Spinal cord (tissue), 10 donors: ENCODE data around the gene PTCD1. TPM values are rescaled to one million over a fixed set of nuclear protein-coding genes. Genes with fewer than 3 reads are reported as not detected.
"Not testable (repeated sequence)": the region's sequence is repeated elsewhere in the genome, so short reads cannot be mapped to it uniquely, and the experiment has no call there.

ENCODE experiments used
- DNase-seq, 6 donors: peaks; one replicate each; pipeline versions ENCODE4 v3.0.0 to v3.0.0-alpha.2; 2013 to 2015; ENCODE audit warnings: low spot score in 6 of 6, low read depth in 4 of 6
- H3K27ac ChIP-seq: one replicate; pipeline ENCODE4 v1.5.1; 2013; ENCODE audit warnings: low read depth, low read length, control low read depth
- H3K27me3 ChIP-seq: one replicate; pipeline ENCODE4 v1.6.1; 2013; ENCODE audit warnings: low read length; ENCODE audit not compliant: control insufficient read depth, insufficient read depth
- H3K36me3 ChIP-seq: one replicate; pipeline ENCODE4 v1.6.1; 2013; ENCODE audit warnings: low read length; ENCODE audit not compliant: control insufficient read depth, insufficient read depth
- H3K4me1 ChIP-seq: one replicate; pipeline ENCODE4 v1.6.1; 2013; ENCODE audit warnings: low read length; ENCODE audit not compliant: control insufficient read depth, insufficient read depth
- H3K4me3 ChIP-seq: one replicate; pipeline ENCODE4 v1.5.1; 2013; ENCODE audit warnings: low read depth, low read length, control low read depth
- H3K9me3 ChIP-seq: one replicate; pipeline ENCODE4 v1.6.1; 2013; ENCODE audit warnings: low read length; ENCODE audit not compliant: control insufficient read depth, insufficient read depth
- WGBS: methylation state at CpG from one replicate; pipeline ENCODE4 v1.1.5; 2013; ENCODE audit warnings: missing lambda C conversion rate; ENCODE audit not compliant: insufficient coverage; 5-methylcytosine and 5-hydroxymethylcytosine counted together
- polyA plus RNA-seq, 2 donors: library from polyadenylated mRNA; unstranded; fragments of 120-200 nt; gene quantifications; one replicate each; pipeline ENCODE4 v1.2.1, GENCODE V29; 2013; ENCODE audit not compliant: insufficient read length in 2 of 2
- total RNA-seq, 2 donors: library from RNA; depleted of rRNA in 1 of 2; stranded (reverse); fragments of 120-200 nt in 1 of 2; fragments of >200 nt in 1 of 2; gene quantifications; one replicate each; pipeline versions ENCODE4 v1.2.3 to v1.2.4, GENCODE V29; 2013 to 2014
- donor health status: healthy.

PTCD1 gene
- total and polyA plus RNA-seq, 4 donors, result 5.3 to 6.9 (median 6.1) TPM

- no peak for DNase-seq
- Histone ChIP-seq H3K27ac (no peak overlapping the region), H3K27me3 (no peaks in the 10 kb centered on the region), H3K4me3 (no peak overlapping the region), H3K36me3 (peaks cover 99% of the 10 kb centered on the region), H3K4me1 (peaks cover 14% of the 10 kb centered on the region), H3K9me3 (no peaks in the 10 kb centered on the region)
- whole genome bisulfite sequencing, result 75% methylated on average over 8 of the region's 8 CpGs
Measured at GRCh38 chr7:99451936-99452335, 13.3 kb upstream of the PTCD1 start.

- no peak for DNase-seq
- H3K36me3 ChIP-seq, result peaks cover 96% of the 10 kb centered on the region
- no peaks in the 10 kb centered on the region for H3K4me1 ChIP-seq
- no peaks in the 10 kb centered on the region for H3K9me3 ChIP-seq
- H3K4me3 ChIP-seq, result no peak overlapping the region
- WGBS, result 94% methylated on average over 5 of the region's 5 CpGs
- H3K27ac ChIP-seq, result no peak overlapping the region
- no peaks in the 10 kb centered on the region for H3K27me3 ChIP-seq
Measured at GRCh38 chr7:99449326-99449725, 10.7 kb upstream of the PTCD1 start.

GRCh38 chr7:99448855-99449254 is 10.3 kb upstream of the PTCD1 start:
- Histone ChIP-seq H3K9me3 (no peaks in the 10 kb centered on the region), H3K4me1 (no peaks in the 10 kb centered on the region), H3K27ac (no peak overlapping the region), H3K4me3 (no peak overlapping the region), H3K36me3 (peaks cover 95% of the 10 kb centered on the region), H3K27me3 (no peaks in the 10 kb centered on the region)
- 91% methylated on average over 10 of the region's 10 CpGs for WGBS
- no peak for DNase-seq

- 89% methylated on average over 10 of the region's 10 CpGs for WGBS
- H3K36me3 ChIP-seq, result peaks cover 93% of the 10 kb centered on the region
- H3K27ac ChIP-seq, result no peak overlapping the region
- H3K9me3 ChIP-seq, result no peaks in the 10 kb centered on the region
- no peaks in the 10 kb centered on the region for H3K4me1 ChIP-seq
- H3K4me3 ChIP-seq, result no peak overlapping the region
- no peak for DNase-seq
- no peaks in the 10 kb centered on the region for H3K27me3 ChIP-seq
Measured at GRCh38 chr7:99447943-99448342, 9.3 kb upstream of the PTCD1 start.

GRCh38 chr7:99446096-99446495 is 7.5 kb upstream of the PTCD1 start:
- Histone ChIP-seq H3K9me3 (no peaks in the 10 kb centered on the region), H3K4me3 (no peak overlapping the region), H3K36me3 (peaks cover 83% of the 10 kb centered on the region), H3K27me3 (no peaks in the 10 kb centered on the region), H3K27ac (no peak overlapping the region), H3K4me1 (peaks cover 3% of the 10 kb centered on the region)
- WGBS, result 83% methylated on average over 4 of the region's 4 CpGs
- no peak for DNase-seq

GRCh38 chr7:99440195-99440594 is 1.6 kb upstream of the PTCD1 start:
- no peaks in the 10 kb centered on the region for H3K27me3 ChIP-seq
- peak overlapping the region; percentile 94 for H3K4me3 ChIP-seq
- peaks cover 30% of the 10 kb centered on the region for H3K4me1 ChIP-seq
- no peaks in the 10 kb centered on the region for H3K9me3 ChIP-seq
- no peak for DNase-seq
- WGBS, result no CpG with 5 or more reads among the region's 9 CpGs
- H3K27ac ChIP-seq, result no peak overlapping the region
- H3K36me3 ChIP-seq, result peaks cover 41% of the 10 kb centered on the region

GRCh38 chr7:99437946-99438572 is 539 bp downstream of the PTCD1 start:
- Histone ChIP-seq H3K36me3 (peaks cover 43% of the 10 kb centered on the region), H3K4me3 (peak overlapping the region; percentile 94), H3K4me1 (peaks cover 30% of the 10 kb centered on the region), H3K27me3 (no peaks in the 10 kb centered on the region), H3K27ac (peak overlapping the region; percentile 69), H3K9me3 (no peaks in the 10 kb centered on the region)
- 2% methylated on average over 14 of the region's 20 CpGs for WGBS
- DNase-seq, result no peak

- no peak for DNase-seq
- H3K4me1 ChIP-seq, result peaks cover 10% of the 10 kb centered on the region
- H3K9me3 ChIP-seq, result no peaks in the 10 kb centered on the region
- no peak overlapping the region for H3K27ac ChIP-seq
- H3K27me3 ChIP-seq, result no peaks in the 10 kb centered on the region
- H3K36me3 ChIP-seq, result peaks cover 72% of the 10 kb centered on the region
- WGBS, result 95% methylated on average over 8 of the region's 9 CpGs
- no peak overlapping the region for H3K4me3 ChIP-seq
Measured at GRCh38 chr7:99433158-99433557, 5.4 kb downstream of the PTCD1 start.

- WGBS, result 100% methylated on average over 8 of the region's 13 CpGs
- H3K4me1 ChIP-seq, H3K27me3 ChIP-seq, H3K4me3 ChIP-seq, H3K27ac ChIP-seq, DNase-seq, H3K9me3 ChIP-seq: not testable (repeated sequence)
- H3K36me3 ChIP-seq, result peaks cover 72% of the 10 kb centered on the region
Measured at GRCh38 chr7:99431756-99432540, 6.7 kb downstream of the PTCD1 start.

- H3K27me3 ChIP-seq, result no peaks in the 10 kb centered on the region
- no peak overlapping the region for H3K4me3 ChIP-seq
- no peak overlapping the region for H3K27ac ChIP-seq
- 100% methylated on average over 6 of the region's 8 CpGs for WGBS
- H3K9me3 ChIP-seq, result no peaks in the 10 kb centered on the region
- peaks cover 75% of the 10 kb centered on the region for H3K36me3 ChIP-seq
- H3K4me1 ChIP-seq, result no peaks in the 10 kb centered on the region
- DNase-seq, result no peak
Measured at GRCh38 chr7:99429756-99430155, 8.8 kb downstream of the PTCD1 start.
